ENCODE data around the gene RNF222.

RNF222 gene

GRCh38 chr17:8397636-8398035, at the start of gene RNF222:
Gene RNF222 (minus strand): TSS chr17:8397827. CDS start chr17:8393461, 4,366 bp downstream.
- CTCF ChIA-PET = interaction anchor here (1.0 to 1.9 kb wide), 3 partner anchors 10 to 388 kb away, joined by 3 to 6 read pairs (median 3); no protein-coding TSS in a partner anchor
- TF ChIP-seq CTCF (IDR thresholded peaks at IDR 0.05; ENCODE audit: control extremely low read depth, extremely low read depth, low read depth, missing control alignments) = no peak
- no peak for DNase-seq (ENCODE audit: extremely low spot score)
- POLR2A ChIA-PET = interaction anchor here (0.6 kb wide), 1 partner anchor 61 kb away, joined by 4 read pairs; no protein-coding TSS in a partner anchor

GRCh38 chr17:8445536-8445935, 47.9 kb upstream of the RNF222 start:
- no peak for TF ChIP-seq CTCF (IDR thresholded peaks at IDR 0.05; ENCODE audit: control extremely low read depth, extremely low read depth, low read depth, missing control alignments)
- ChIA-PET POLR2A (no interaction called here), CTCF (interaction anchor here (1.0 kb wide), 1 partner anchor 24 kb away, joined by 3 read pairs; no protein-coding TSS in a partner anchor)
- DNase-seq (ENCODE audit: extremely low spot score) = no peak

- ChIA-PET CTCF (interaction anchor here (1.5 kb wide), 1 partner anchor 61 kb away, joined by 3 read pairs; no protein-coding TSS in a partner anchor), POLR2A (no interaction called here)
- no peak for TF ChIP-seq CTCF (IDR thresholded peaks at IDR 0.05; ENCODE audit: control extremely low read depth, extremely low read depth, low read depth, missing control alignments)
- DNase-seq (ENCODE audit: extremely low spot score) = no peak
Observed at GRCh38 chr17:8444494-8444893, 46.9 kb upstream of the RNF222 start.

GRCh38 chr17:8443756-8444155, 46.1 kb upstream of the RNF222 start:
- DNase-seq (ENCODE audit: extremely low spot score) = no peak
- no peak for TF ChIP-seq CTCF (IDR thresholded peaks at IDR 0.05; ENCODE audit: control extremely low read depth, extremely low read depth, low read depth, missing control alignments)
- POLR2A ChIA-PET = no interaction called here
- CTCF ChIA-PET = interaction anchor here (1.5 kb wide), 1 partner anchor 60 kb away, joined by 3 read pairs; no protein-coding TSS in a partner anchor

GRCh38 chr17:8442310-8442709, 44.7 kb upstream of the RNF222 start:
- DNase-seq (ENCODE audit: extremely low spot score) = no peak
- CTCF ChIA-PET = no interaction called here
- POLR2A ChIA-PET = no interaction called here
- no peak for TF ChIP-seq CTCF (IDR thresholded peaks at IDR 0.05; ENCODE audit: control extremely low read depth, extremely low read depth, low read depth, missing control alignments)

- no peak for TF ChIP-seq CTCF (IDR thresholded peaks at IDR 0.05; ENCODE audit: control extremely low read depth, extremely low read depth, low read depth, missing control alignments)
- ChIA-PET POLR2A (interaction anchor here (0.6 kb wide), 1 partner anchor 58 kb away, joined by 3 read pairs; no protein-coding TSS in a partner anchor), CTCF (no interaction called here)
- DNase-seq (ENCODE audit: extremely low spot score) = no peak
Observed at GRCh38 chr17:8441690-8442089, 44.1 kb upstream of the RNF222 start.

Measured in GM10248 (cell line).